Stimulated activated CD8-positive, alpha-beta memory T cell treated with anti-CD3 and anti-CD28 coated beads, Interleukin-4, amount 100 ng/mL, for 4 hours (primary cell): ENCODE results near the gene MYBL2.
"Not testable (repeated sequence)": the region's sequence is repeated elsewhere in the genome, so short reads cannot be mapped to it uniquely, and the experiment has no call there.

Source experiments
- DNase-seq, 2 donors: peaks; one replicate each; pipeline ENCODE4 v3.0.0-alpha.2; 2020; ENCODE audit warnings: low read depth in 2 of 2, low spot score in 1 of 2

The MYBL2 gene

GRCh38 chr20:43666376-43667328, at the start of gene MYBL2:
TSS of gene MYBL2 (plus strand) at chr20:43667114. CDS start at chr20:43667284, 170 bp downstream.
- peak; percentile 13 to 30 for DNase-seq

DNA sequence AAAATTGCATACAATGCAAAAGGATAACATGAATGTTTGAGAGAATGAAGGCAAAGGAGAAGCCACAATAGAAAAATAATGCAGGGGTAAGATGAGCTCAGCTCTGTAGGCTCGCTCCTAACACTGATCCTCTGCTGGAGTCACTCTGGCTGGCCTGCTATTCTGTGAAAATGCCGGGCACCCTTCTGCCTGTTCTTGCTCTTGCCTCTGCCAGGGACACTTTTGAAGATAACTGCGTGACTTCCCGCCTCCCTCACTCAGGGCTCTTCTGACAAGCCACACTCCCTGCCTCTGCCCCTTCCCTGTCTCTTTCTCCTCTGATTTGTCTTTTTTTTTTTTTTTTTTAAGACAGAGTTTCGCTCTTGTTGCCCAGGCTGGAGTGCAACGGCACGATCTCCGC, 35.3 kb upstream of the MYBL2 start:
- DNase-seq = no peak

GRCh38 chr20:43636429-43636828, 30.5 kb upstream of the MYBL2 start:
- DNase-seq = no peak

GRCh38 chr20:43642548-43642947, 24.4 kb upstream of the MYBL2 start:
- no peak for DNase-seq

DNA sequence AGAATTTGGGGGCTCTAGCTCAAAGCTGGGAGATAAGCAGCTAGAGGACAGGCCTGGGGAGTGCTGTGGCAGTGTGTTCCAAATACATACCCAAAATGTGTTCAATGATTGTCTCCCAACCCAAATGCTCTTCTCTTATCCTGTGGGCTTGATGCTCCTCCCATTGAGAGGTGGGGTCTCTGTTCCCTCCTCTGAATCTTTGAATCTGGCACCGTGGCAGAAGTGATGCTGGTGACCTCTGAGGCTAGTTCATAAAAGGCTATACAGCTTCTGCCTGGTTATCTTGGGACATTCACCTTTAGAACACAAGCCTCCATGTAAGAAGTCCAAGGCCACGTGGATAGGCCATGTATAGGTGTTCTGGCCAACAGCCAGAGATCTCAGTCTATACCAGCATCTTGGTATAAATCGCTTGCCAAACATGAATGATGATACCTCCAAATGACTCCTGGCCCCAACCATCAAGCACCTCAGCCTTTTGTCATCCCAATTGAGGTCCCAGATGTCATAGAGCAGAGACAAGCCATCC, 15.9 kb upstream of the MYBL2 start:
- DNase-seq = no peak

- not testable (repeated sequence) for DNase-seq
Measured at GRCh38 chr20:43651650-43652184, 15.2 kb upstream of the MYBL2 start.

GRCh38 chr20:43653966-43654365, 12.9 kb upstream of the MYBL2 start:
- DNase-seq = no peak

- not testable (repeated sequence) for DNase-seq
Measured at GRCh38 chr20:43655176-43655575, 11.7 kb upstream of the MYBL2 start.

DNA sequence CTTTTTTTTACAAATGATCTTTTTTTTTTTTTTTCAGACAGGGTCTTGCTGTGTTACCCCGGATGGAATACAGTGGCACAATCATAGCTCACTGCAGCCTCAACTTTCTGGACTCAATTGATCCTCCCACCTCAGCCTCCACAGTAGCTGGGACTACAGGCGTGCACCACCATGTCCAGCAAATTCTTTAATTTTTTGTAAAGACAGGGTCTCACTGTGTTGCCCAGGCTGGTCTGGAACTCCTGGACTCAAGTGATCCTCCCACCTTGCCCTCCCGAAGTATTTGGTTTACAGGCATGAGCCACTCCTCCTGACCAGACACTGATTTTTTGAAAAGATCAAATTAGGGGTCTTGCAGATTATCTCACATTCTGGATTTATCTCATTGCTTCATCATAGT, 11.0 kb upstream of the MYBL2 start:
- DNase-seq = no peak

DNA sequence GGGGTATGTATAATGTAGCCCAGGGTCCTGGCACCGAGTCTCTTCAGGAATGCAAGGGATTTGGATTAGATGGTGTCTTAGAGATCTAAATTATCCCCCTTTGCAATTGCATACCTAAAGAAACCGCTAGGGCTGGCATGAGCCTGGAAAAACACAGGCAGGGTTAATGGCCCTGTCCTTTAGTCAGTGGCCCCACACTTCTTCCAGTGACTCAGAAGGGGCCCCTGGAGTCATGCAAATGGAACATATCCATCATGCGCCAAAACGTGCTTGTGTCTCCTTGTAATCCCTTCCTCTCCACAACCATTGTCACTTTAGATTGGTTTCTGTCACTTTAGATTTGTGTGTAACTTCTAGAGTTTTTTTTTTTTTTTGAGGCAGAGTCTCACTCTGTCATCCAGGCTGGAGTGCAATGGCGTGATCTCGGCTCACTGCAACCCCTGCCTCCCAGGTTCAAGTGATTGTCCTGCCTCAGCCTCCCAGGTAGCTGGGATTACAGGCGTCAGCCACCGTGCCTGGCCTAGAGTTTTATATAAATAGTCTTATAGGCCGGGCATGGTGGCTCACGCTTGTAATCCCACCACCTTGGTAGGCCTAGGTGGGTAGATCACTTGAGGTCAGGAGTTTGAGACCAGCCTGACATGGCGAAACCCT, 8.7 kb upstream of the MYBL2 start:
- DNase-seq = no peak

DNA sequence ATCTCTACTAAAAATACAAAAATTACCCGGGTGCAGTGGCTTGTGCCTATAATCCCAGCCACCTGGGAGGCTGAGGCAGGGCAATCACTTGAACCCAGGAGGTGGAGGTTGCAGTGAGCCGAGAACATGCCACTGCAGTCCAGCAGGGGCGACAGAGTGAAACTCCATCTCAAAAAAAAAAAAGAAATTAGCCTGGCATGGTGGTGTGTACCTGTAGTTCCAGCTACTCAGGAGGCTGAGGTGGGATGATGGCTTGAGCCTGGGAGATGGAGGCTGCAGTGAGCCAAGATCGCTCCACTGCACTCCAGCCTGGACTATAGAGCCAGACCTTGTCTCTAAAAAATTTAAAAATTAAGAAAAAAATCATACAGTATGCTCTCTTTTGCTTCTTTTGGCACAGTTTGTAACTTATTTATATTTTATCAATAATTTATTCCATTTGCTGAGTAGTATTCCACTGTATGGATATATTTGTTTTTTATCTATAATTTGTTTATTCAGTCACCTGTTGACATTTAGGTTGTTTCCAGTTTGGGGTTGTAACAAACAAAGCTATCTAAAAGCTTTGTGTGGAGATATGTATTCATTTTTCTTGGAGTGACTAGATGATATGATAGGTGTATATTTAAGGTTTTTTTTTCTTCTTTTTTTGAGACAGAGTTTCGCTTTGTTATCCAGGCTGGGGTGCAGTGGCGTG, 8.0 kb upstream of the MYBL2 start:
- no peak for DNase-seq

DNA sequence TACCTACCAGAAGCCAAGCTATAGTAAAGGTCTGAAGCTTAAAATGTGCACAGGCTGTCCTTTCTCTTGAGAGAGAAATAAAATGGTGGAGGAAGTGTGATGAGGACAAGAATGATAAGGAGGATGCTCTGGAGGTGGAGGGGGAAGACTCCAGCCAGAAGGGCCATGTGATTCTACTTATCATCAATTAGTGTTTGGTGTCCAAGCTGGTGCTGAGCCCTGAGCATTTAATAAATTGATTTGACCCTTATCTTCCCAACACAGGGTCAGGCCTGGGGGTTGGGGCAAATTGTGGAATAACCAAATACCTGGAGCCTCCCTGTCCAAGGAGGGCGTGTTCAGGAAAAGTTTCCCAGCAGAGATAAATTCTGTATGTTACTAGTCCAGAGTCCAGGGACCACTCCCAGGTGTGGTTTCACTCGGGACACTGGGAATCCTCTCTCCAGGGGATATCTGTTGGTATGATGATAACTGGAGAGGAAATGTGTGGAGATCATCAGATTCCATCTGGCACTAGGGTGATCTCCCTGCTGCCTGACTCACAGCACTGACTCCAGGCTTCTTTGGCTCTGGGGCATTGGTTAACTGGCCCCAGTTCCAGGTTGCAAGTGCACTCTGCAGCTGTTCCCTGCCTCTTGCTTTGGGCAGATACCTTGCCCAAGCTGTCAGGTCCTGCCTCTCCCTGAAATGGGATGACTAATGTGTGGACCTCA, 3.8 kb upstream of the MYBL2 start:
- no peak for DNase-seq

GRCh38 chr20:43665466-43666176, 1.3 kb upstream of the MYBL2 start:
- no peak for DNase-seq

GRCh38 chr20:43667341-43668132, 623 bp downstream of the MYBL2 start:
- no peak for DNase-seq

DNA sequence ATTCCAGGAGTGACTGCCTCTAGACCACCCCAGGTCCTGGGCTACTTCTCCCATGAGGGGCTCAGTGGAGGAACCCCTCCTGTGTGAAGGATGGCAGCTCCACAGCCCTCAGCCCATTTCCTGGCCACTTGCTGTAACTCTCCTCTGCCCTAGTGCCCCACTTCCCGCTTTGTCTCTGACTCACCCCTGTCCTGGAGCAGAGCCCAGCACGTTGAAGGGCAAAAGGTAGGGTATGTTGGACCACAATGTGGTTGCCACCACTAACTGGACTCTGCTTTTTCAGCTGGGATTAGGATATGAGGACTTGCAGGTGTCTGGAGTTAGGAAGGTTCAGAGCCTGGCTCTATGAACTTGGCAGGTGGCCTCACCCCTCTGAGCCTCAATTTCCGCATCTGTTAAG, 2.4 kb downstream of the MYBL2 start:
- no peak for DNase-seq

DNA sequence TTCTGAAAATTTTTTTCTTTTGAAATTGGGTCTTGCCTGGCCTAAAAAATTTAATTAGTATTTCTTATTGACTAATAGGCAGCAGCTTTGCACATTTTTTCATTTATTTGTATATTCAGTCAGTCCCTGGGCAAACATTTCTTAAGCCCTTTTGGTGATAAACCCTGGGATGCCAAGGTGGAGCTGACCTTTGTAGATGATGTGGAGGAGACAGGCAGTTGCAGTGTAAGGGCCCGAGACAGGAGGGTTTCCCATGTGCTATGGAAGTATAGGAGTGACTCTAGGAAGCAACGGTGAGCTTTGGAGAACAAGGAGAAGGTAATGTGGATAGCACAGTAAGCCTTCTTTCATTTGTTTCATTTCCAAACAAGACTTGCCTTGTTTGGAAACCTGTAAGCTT, 3.5 kb downstream of the MYBL2 start:
- DNase-seq = no peak

DNA sequence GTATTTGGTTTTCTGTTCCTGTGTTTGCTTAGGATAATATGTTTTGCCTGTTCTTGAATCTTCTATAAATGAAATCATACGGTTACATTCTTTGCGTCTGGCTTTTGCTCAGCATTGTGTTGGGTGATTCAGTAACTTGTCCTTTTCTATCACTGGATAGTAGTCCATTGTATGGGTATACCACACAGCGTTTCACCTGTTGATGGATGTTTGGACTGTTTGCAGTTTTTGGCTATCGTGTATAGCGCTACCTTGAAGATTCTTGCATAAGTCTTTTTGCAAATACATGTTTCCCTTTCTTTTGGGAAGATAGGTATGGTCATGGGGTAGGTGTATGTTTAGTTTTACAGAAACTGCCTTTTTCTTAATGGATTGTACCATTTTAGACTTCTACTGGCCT, 9.5 kb downstream of the MYBL2 start:
- no peak for DNase-seq

GRCh38 chr20:43680981-43681380, 14.1 kb downstream of the MYBL2 start:
- no peak for DNase-seq

DNA sequence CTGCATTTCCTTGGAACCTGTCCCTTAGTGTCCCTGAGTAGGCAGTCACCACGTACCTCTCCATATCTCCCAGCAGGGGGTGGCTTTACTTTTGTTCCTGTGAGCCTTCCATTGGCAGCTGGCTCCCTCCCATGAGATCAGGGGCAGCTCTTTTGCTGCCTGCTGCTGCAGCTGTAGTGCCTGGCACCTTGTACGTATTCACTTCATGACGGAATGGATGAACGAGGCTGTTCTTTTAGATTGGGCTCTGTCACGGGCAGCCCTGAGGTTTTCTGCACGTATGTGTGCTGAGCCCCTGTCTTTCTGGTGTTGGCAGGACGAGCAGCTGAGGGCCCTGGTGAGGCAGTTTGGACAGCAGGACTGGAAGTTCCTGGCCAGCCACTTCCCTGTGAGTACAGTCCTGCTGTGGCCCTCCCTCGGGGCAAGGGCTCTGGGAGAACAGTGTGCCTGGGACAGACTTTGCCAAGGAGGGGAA, 14.6 kb downstream of the MYBL2 start:
- DNase-seq = no peak
